ENCODE results near the gene GPR146. TPM values are rescaled to one million over a fixed set of nuclear protein-coding genes. Genes with fewer than 3 reads are reported as not detected.

The GPR146 gene
- total and polyA plus RNA-seq, 2 of the 8 experiments (the other 6 are each of a cell fraction or from before 2014, with no cell fraction given): 1.8 to 2.7 TPM

DNA sequence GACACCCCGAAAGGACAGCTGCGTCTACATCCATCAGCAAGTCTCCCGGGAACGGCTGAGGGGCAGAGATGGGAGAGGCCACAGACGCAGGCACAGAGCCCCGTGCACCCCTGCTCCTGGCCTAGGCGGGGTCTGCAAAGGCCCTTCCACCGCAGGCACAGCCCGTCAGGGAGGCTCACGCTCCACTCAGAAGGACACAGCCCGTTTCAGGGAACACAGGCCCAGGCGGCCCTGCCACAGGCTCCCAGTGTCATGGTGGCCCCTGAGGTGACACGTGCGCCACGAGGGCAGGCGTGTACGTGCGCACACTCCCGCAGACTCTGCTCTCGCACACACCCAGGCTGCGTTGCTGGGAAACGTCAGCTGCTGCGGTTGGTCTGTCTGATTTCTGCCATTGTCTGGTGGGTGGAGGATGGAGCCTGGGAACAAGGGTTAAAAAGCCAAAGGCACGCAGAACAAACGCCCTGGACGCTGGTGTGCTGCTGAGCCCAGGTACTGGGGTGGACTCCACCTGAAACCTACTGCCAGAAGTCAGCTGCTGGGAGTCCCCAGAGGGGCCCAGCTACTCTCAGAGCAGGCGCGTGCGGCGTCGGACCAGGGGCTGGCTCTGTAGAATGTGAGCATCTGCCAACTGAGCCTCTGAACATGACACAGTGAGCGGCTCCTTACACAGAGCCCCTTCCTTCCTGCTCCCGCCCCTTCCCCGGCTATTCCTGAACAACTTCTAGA, 56.7 kb downstream of the GPR146 start (continued):
- TF ChIP-seq RBBP5 (IDR thresholded peaks at IDR 0.05; ENCODE audit: borderline replicate concordance, low read depth, low read length): no peak

Data from H1 (cell line).